PC-9 (cell line): ENCODE data around the gene HES3. TPM values are rescaled to one million over a fixed set of nuclear protein-coding genes. Genes with fewer than 3 reads are reported as not detected.

ENCODE experiments used
- BruUV-seq: library from RNA; stranded (reverse); fragments of 400-500 nt; replicated peaks from 2 replicates; lab custom pipeline; 2021; lab: Mats Ljungman, UMichigan
- CTCF ChIA-PET: fragments of 300-600 bp; sonication (Branson Sonifier 250); formaldehyde crosslinking; loops from one replicate; lab custom pipeline; 2022; ENCODE audit warnings: antibody characterized with exemption; lab: Charles Lee
- POLR2A ChIA-PET: fragments of 300-600 bp; sonication (Branson Sonifier 250); formaldehyde crosslinking; loops from one replicate; lab custom pipeline; 2022; ENCODE audit warnings: antibody characterized with exemption; ENCODE audit not compliant: unreplicated experiment; lab: Charles Lee
- DNase-seq, 2 experiments: peaks; one replicate each; pipeline versions ENCODE4 v3.0.0 to v3.0.0-alpha.2; 2015 to 2022; ENCODE audit warnings: mixed read lengths in 1 of 2
- H2AFZ ChIP-seq: fragments of 200-600 bp; sonication (generic); 2 replicates; pipeline ENCODE4 v1.8.1; 2017; ENCODE audit warnings: antibody characterized with exemption
- H3F3A ChIP-seq: fragments of 200-600 bp; sonication (generic); 2 replicates; pipeline ENCODE4 v1.8.1; 2017; ENCODE audit warnings: antibody characterized with exemption, mild to moderate bottlenecking, low read depth; ENCODE audit not compliant: insufficient read depth
- H3K27ac ChIP-seq: fragments of 200-600 bp; sonication (generic); 2 replicates; pipeline ENCODE4 v1.6.1; 2016; ENCODE audit warnings: mixed run types
- H3K27me3 ChIP-seq: fragments of 200-600 bp; sonication (generic); 2 replicates; pipeline ENCODE4 v1.6.1; 2016; ENCODE audit warnings: low read depth, mixed run types; ENCODE audit not compliant: insufficient read depth
- H3K36me3 ChIP-seq: fragments of 200-600 bp; sonication (generic); 2 replicates; pipeline ENCODE4 v1.6.1; 2016; ENCODE audit warnings: low read depth, mixed run types
- H3K4me1 ChIP-seq: fragments of 200-600 bp; sonication (generic); replicated peaks from 2 replicates; pipeline ENCODE4 v1.6.1; 2016; ENCODE audit warnings: mixed run types; ENCODE audit not compliant: insufficient read depth
- H3K4me2 ChIP-seq: fragments of 200-600 bp; sonication (generic); 2 replicates; pipeline ENCODE4 v1.6.1; 2017; ENCODE audit warnings: mixed run types
- H3K4me3 ChIP-seq: fragments of 200-600 bp; sonication (generic); 2 replicates; pipeline ENCODE4 v1.6.1; 2016; ENCODE audit warnings: mixed run types
- H3K79me2 ChIP-seq: fragments of 200-600 bp; sonication (generic); 2 replicates; pipeline ENCODE4 v1.6.1; 2017; ENCODE audit warnings: low read depth, mixed run types
- H3K9me2 ChIP-seq: fragments of 200-600 bp; sonication (generic); 2 replicates; pipeline ENCODE4 v1.8.1; 2017; ENCODE audit warnings: mild to moderate bottlenecking; ENCODE audit not compliant: insufficient read depth
- H3K9me3 ChIP-seq: fragments of 200-600 bp; sonication (generic); 2 replicates; pipeline ENCODE4 v1.8.1; 2016; ENCODE audit warnings: low read depth; ENCODE audit not compliant: insufficient read depth
- H4K20me1 ChIP-seq: fragments of 200-600 bp; sonication (generic); 2 replicates; pipeline ENCODE4 v1.8.1; 2017; ENCODE audit not compliant: insufficient read depth
- CTCF ChIP-seq: fragments of 200-600 bp; sonication (generic); conservative IDR thresholded peaks from 2 replicates; pipeline ENCODE4 v1.6.1; 2017; ENCODE audit warnings: mixed run types, antibody characterized with exemption, mild to moderate bottlenecking, moderate library complexity
- EZH2 ChIP-seq: fragments of 200-600 bp; sonication (generic); IDR thresholded peaks from 2 replicates; pipeline ENCODE4 v1.8.0; 2017; ENCODE audit warnings: antibody characterized with exemption, low read depth
- intact Hi-C: fragments of 100-400 bp; cut with micrococcal nuclease; formaldehyde crosslinking; loops from one replicate; pipeline ENCODE4 v1.10.0; 2022; ENCODE audit not compliant: unreplicated experiment
- total RNA-seq: library from RNA; stranded (reverse); gene quantifications from 2 replicates; pipeline ENCODE4 v1.2.3, GENCODE V29; 2021

HES3 gene
- total RNA-seq, 1 experiment from 2014 or later: not detected

GRCh38 chr1:6248161-6248776 is 4.3 kb downstream of the HES3 start:
- Histone ChIP-seq H3K27ac (no peak overlapping the region), H3K27me3 (peaks cover 11% of the 10 kb centered on the region), H3K4me2 (no peak overlapping the region), H2AFZ (no peak overlapping the region), H3F3A (no peaks in the 10 kb centered on the region; the same call in 1 of the 2 replicates), H3K9me3 (no peaks in the 10 kb centered on the region), H3K36me3 (no peaks in the 10 kb centered on the region), H4K20me1 (no peaks in the 10 kb centered on the region), H3K4me3 (no peak overlapping the region), H3K4me1 (no peaks in the 10 kb centered on the region), H3K79me2 (no peaks in the 10 kb centered on the region), H3K9me2 (no peaks in the 10 kb centered on the region)
- TF ChIP-seq CTCF (no peak), EZH2 (no peak)
- BruUV-seq: no TSS peak
- DNase-seq: no peak
- CTCF ChIA-PET: interaction anchor here (0.6 kb wide), 1 partner anchor 104 kb away, joined by 6 read pairs; no protein-coding TSS in a partner anchor
- POLR2A ChIA-PET: no interaction called here
- intact Hi-C loops: loop anchor here (5.0 kb wide), 2 partner anchors 239 to 399 kb away; no protein-coding TSS in a partner anchor

GRCh38 chr1:6248932-6249738 is 5.2 kb downstream of the HES3 start:
- no TSS peak for BruUV-seq
- H3K27me3 ChIP-seq: 0 out of 2 replicates have a peak, but pooled peaks cover 3% of the 10 kb centered on the region
- TF ChIP-seq CTCF (no peak), EZH2 (no peak)
- DNase-seq: no peak
- H3F3A ChIP-seq: no peaks in the 10 kb centered on the region; the same call in 1 of the 2 replicates
- H3K79me2 ChIP-seq: no peaks in the 10 kb centered on the region
- H3K4me2 ChIP-seq: no peak overlapping the region
- H3K9me3 ChIP-seq: no peaks in the 10 kb centered on the region
- no peak overlapping the region for H3K27ac ChIP-seq
- POLR2A ChIA-PET: no interaction called here
- H4K20me1 ChIP-seq: no peaks in the 10 kb centered on the region
- no peak overlapping the region for H3K4me3 ChIP-seq
- H3K4me1 ChIP-seq: no peaks in the 10 kb centered on the region
- intact Hi-C loops: loop anchor here (5.0 kb wide), 2 partner anchors 238 to 398 kb away; no protein-coding TSS in a partner anchor
- H2AFZ ChIP-seq: no peak overlapping the region
- CTCF ChIA-PET: no interaction called here
- H3K9me2 ChIP-seq: no peaks in the 10 kb centered on the region
- H3K36me3 ChIP-seq: no peaks in the 10 kb centered on the region

- Histone ChIP-seq H3K4me3 (no peak overlapping the region), H3K9me2 (no peaks in the 10 kb centered on the region), H3F3A (no peaks in the 10 kb centered on the region; the same call in 1 of the 2 replicates), H2AFZ (no peak overlapping the region), H3K27ac (no peak overlapping the region), H4K20me1 (no peaks in the 10 kb centered on the region), H3K27me3 (0 out of 2 replicates have a peak, but pooled peaks cover 3% of the 10 kb centered on the region), H3K36me3 (no peaks in the 10 kb centered on the region), H3K79me2 (no peaks in the 10 kb centered on the region), H3K4me1 (no peaks in the 10 kb centered on the region), H3K9me3 (no peaks in the 10 kb centered on the region), H3K4me2 (no peak overlapping the region)
- no peak for DNase-seq
- BruUV-seq: no TSS peak
- CTCF ChIA-PET: no interaction called here
- no peak for TF ChIP-seq CTCF
- TF ChIP-seq EZH2: no peak
- POLR2A ChIA-PET: no interaction called here
- intact Hi-C loops: loop anchor here (5.0 kb wide), 2 partner anchors 237 to 397 kb away; no protein-coding TSS in a partner anchor
Observed at GRCh38 chr1:6249739-6250689, 6.0 kb downstream of the HES3 start.
